K562 (cell line): ENCODE results near the gene TRAPPC13. TPM values are rescaled to one million over a fixed set of nuclear protein-coding genes. Genes with fewer than 3 reads are reported as not detected.
A peak's percentile ranks its signal among the peaks of the same experiment; 100 is the strongest.

Source experiments
- ASH1L ChIP-seq: fragments of 450-650 bp; IDR thresholded peaks from 2 replicates; pipeline ENCODE4 v1.6.1; 2018; ENCODE audit warnings: borderline replicate concordance, mild to moderate bottlenecking, low read depth; ENCODE audit not compliant: partially characterized antibody
- CTCF ChIP-seq, 3 experiments: IDR thresholded peaks in 2 of 3; conservative IDR thresholded peaks in 1 of 3; 2 replicates each; pipeline ENCODE4 v1.5.1; 2011 to 2012; ENCODE audit warnings: low read length in 3 of 3, mild to moderate bottlenecking in 3 of 3, control low read depth in 2 of 3, improper control_type of control experiment in 1 of 3, inconsistent platforms in 1 of 3, low read depth in 1 of 3, mixed read lengths in 1 of 3, moderate library complexity in 1 of 3; ENCODE audit not compliant: insufficient read depth in 2 of 3
- HCFC1 ChIP-seq: IDR thresholded peaks from 2 replicates; pipeline ENCODE4 v1.6.1; 2012; ENCODE audit warnings: low read depth, low read length, improper control_type of control experiment
- KLF1 ChIP-seq: fragments of 450-650 bp; IDR thresholded peaks from 2 replicates; pipeline ENCODE4 v1.6.1; 2016; ENCODE audit warnings: missing genetic modification characterization, missing compliant biosample characterization
- MYBL2 ChIP-seq, 2 experiments: fragments of 450-650 bp in 1 of 2; sonication (generic) in 1 of 2; formaldehyde crosslinking in 1 of 2; IDR thresholded peaks; 2 replicates each; pipeline versions ENCODE4 v1.6.1 to v1.8.1; 2017 to 2022; ENCODE audit warnings: borderline replicate concordance in 1 of 2, inconsistent platforms in 1 of 2, low read depth in 1 of 2, mild to moderate bottlenecking in 1 of 2, missing genetic modification reagents in 1 of 2, moderate library complexity in 1 of 2
- ZKSCAN1 ChIP-seq: fragments of 150-350 bp; IDR thresholded peaks from 2 replicates; pipeline ENCODE4 v1.6.1; 2016; ENCODE audit warnings: low read depth, low read length
- ZNF347 ChIP-seq: fragments of 450-650 bp; formaldehyde crosslinking; IDR thresholded peaks from 2 replicates; pipeline ENCODE4 v1.4.0; 2020; ENCODE audit warnings: low read depth, mild to moderate bottlenecking, moderate library complexity
- ZNF407 ChIP-seq: fragments of 450-650 bp; IDR thresholded peaks from 2 replicates; pipeline ENCODE4 v1.6.1; 2016; ENCODE audit warnings: low read depth
- ZNF639 ChIP-seq, 2 experiments: fragments of 200-800 bp in 1 of 2; sonication (Bioruptor generic) in 1 of 2; sonication (generic) in 1 of 2; formaldehyde crosslinking in 1 of 2; IDR thresholded peaks in 1 of 2; conservative IDR thresholded peaks in 1 of 2; 2 replicates each; pipeline versions ENCODE4 v1.5.0 to v1.6.1; 2016 to 2020; ENCODE audit warnings: missing compliant biosample characterization in 1 of 2, missing genetic modification characterization in 1 of 2, missing genetic modification reagents in 1 of 2
- ZNF655 ChIP-seq: fragments of 250-450 bp; sonication (Bioruptor Pico); IDR thresholded peaks from 2 replicates; pipeline ENCODE4 v1.5.0; 2021
- polyA plus RNA-seq, 8 experiments: library from polyadenylated mRNA; depleted of rRNA in 4 of 8; stranded (reverse) in 5 of 8; unstranded in 3 of 8; fragments of >200 nt; fragmentation: Nextera tagmentation in 2 of 8; fragmentation: Illumina TruSeq in 1 of 8; extraction: Ambion mirVana in 2 of 8; extraction: Trizol in 1 of 8; gene quantifications; 2 replicates each; pipeline versions ENCODE4 v1.2.1 to v1.2.3, GENCODE V29; 2011 to 2014; ENCODE audit warnings: inconsistent platforms in 1 of 8, missing spikeins in 1 of 8
- total RNA-seq, 7 experiments: library from RNA; depleted of rRNA in 6 of 7; stranded (reverse); fragments of >200 nt in 6 of 7; fragmentation: Illumina TruSeq in 2 of 7; extraction: Trizol in 2 of 7; gene quantifications; 2 replicates each; pipeline versions ENCODE4 v1.2.1 to v1.2.3, GENCODE V29; 2011 to 2021; ENCODE audit warnings: low replicate concordance in 1 of 7

Gene TRAPPC13
- total and polyA plus RNA-seq, 9 of the 15 experiments (the other 6 are each of a cell fraction or from before 2014, with no cell fraction given): 16.2 to 43.8 (median 24.0) TPM

GRCh38 chr5:65624571-65625555 lies at the start of gene TRAPPC13, which contains the start of gene SHLD3 (continued):
- TF ChIP-seq ZNF639 (CRISPR knock-in tag; conservative IDR thresholded peaks at IDR 0.05 in 1 of 2, IDR thresholded peaks at IDR 0.05 in 1 of 2): peak in 1 of 2 experiments; percentile 84; a peak in 2 of 4 replicates
- no peak for TF ChIP-seq ZKSCAN1
- TF ChIP-seq ZNF347 (CRISPR knock-in tag): no peak
- peak; percentile 95 for TF ChIP-seq ZNF407
- TF ChIP-seq CTCF (IDR thresholded peaks at IDR 0.05 in 2 of 3, conservative IDR thresholded peaks at IDR 0.05 in 1 of 3; ENCODE audit: insufficient read depth in 2 of 3, low read depth in 1 of 3, low read length in 3 of 3): peak in 1 of 3 experiments; percentile 3; a peak in 1 of 6 replicates
- peak; percentile 76 for TF ChIP-seq HCFC1
- TF ChIP-seq ZNF655 (CRISPR knock-in tag): no peak
- peak; percentile 48; the same call in 1 of the 2 replicates for TF ChIP-seq MYBL2 (IDR thresholded peaks at IDR 0.05; ENCODE audit: low read depth)
- no peak for TF ChIP-seq MYBL2 (CRISPR knock-in tag; IDR thresholded peaks at IDR 0.05; ENCODE audit: borderline replicate concordance)
- peak; percentile 31 for TF ChIP-seq ASH1L
- no peak for TF ChIP-seq KLF1 (tag)
